ENCODE data around the gene SOCS7.

GRCh38 chr17:38358586-38359513 is 7.2 kb downstream of the SOCS7 start:
- TF ChIP-seq CTCF (IDR thresholded peaks at IDR 0.05) = no peak
- TF ChIP-seq POLR2AphosphoS5 (IDR thresholded peaks at IDR 0.05) = peak; percentile 79

Measured in prostate gland (tissue), 2 donors.